Sigmoid colon (tissue), 4 donors: ENCODE results near the gene PRSS27.

Experiments used
- POLR2A ChIP-seq, 2 donors: fragments of 450-650 bp; IDR thresholded peaks; one replicate each; pipeline ENCODE4 v1.6.1; 2016; ENCODE audit warnings: antibody characterized with exemption in 2 of 2, mild to moderate bottlenecking in 2 of 2, moderate library complexity in 2 of 2
- POLR2AphosphoS5 ChIP-seq, 4 donors: sonication (generic); formaldehyde crosslinking; IDR thresholded peaks; one replicate each; pipeline ENCODE4 v1.6.1; 2017; ENCODE audit warnings: antibody characterized with exemption in 4 of 4
- TF ChIP-seq, protein P1 (sequence below), 4 experiments: fragments of 450-650 bp in 3 of 4; fragments of 200-600 bp in 1 of 4; IDR thresholded peaks; one replicate each; pipeline ENCODE4 v1.5.1; 2016 to 2019; ENCODE audit warnings: antibody characterized with exemption in 4 of 4, mild to moderate bottlenecking in 3 of 4, moderate library complexity in 2 of 4

DNA sequence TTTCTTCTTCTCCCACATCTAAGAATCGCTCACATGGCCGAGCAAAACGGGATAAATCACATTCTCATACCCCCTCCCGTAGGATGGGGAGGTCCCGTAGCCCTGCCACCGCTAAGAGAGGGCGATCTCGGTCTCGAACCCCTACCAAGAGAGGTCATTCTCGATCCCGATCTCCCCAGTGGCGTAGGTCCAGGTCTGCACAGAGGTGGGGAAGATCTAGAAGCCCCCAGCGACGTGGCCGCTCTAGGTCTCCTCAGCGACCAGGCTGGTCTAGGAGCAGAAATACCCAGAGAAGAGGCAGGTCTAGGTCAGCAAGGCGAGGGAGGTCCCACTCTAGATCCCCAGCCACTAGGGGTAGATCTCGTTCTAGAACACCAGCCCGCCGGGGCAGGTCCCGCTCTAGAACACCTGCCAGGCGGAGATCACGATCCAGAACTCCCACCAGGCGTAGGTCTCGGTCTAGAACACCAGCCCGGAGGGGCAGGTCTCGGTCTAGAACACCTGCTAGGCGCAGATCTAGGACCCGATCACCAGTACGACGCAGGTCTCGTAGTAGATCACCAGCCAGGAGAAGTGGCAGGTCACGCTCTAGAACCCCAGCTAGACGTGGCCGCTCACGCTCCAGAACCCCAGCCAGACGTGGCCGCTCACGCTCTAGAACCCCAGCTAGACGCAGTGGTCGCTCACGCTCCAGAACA lies 42.0 kb upstream of the PRSS27 start:
- TF ChIP-seq, protein P1, sequence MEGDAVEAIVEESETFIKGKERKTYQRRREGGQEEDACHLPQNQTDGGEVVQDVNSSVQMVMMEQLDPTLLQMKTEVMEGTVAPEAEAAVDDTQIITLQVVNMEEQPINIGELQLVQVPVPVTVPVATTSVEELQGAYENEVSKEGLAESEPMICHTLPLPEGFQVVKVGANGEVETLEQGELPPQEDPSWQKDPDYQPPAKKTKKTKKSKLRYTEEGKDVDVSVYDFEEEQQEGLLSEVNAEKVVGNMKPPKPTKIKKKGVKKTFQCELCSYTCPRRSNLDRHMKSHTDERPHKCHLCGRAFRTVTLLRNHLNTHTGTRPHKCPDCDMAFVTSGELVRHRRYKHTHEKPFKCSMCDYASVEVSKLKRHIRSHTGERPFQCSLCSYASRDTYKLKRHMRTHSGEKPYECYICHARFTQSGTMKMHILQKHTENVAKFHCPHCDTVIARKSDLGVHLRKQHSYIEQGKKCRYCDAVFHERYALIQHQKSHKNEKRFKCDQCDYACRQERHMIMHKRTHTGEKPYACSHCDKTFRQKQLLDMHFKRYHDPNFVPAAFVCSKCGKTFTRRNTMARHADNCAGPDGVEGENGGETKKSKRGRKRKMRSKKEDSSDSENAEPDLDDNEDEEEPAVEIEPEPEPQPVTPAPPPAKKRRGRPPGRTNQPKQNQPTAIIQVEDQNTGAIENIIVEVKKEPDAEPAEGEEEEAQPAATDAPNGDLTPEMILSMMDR (IDR thresholded peaks at IDR 0.05), result no peak
- TF ChIP-seq POLR2AphosphoS5 (IDR thresholded peaks at IDR 0.05), result no peak
- TF ChIP-seq POLR2A (IDR thresholded peaks at IDR 0.05), result no peak
